Sigmoid colon (tissue), 7 donors: ENCODE measurements around the gene CRTAC1. TPM values are rescaled to one million over a fixed set of nuclear protein-coding genes. Genes with fewer than 3 reads are reported as not detected.

ENCODE experiments used
- DNase-seq: peaks from one replicate; pipeline ENCODE4 v3.0.0-alpha.2; 2019
- H3K27ac ChIP-seq, 4 donors: fragments of 200-600 bp; sonication (generic); one replicate each; pipeline ENCODE4 v1.5.1; 2016 to 2019; ENCODE audit warnings: mild to moderate bottlenecking in 1 of 4
- H3K27me3 ChIP-seq, 3 donors: fragments of 200-600 bp; sonication (generic); one replicate each; pipeline ENCODE4 v1.5.1; 2019; ENCODE audit warnings: mild to moderate bottlenecking in 1 of 3
- H3K36me3 ChIP-seq, 4 donors: fragments of 200-600 bp; sonication (generic); one replicate each; pipeline ENCODE4 v1.5.1; 2016 to 2019
- H3K4me1 ChIP-seq, 4 donors: fragments of 200-600 bp; sonication (generic); one replicate each; pipeline ENCODE4 v1.5.1; 2017 to 2019
- H3K4me3 ChIP-seq, 4 donors: fragments of 200-600 bp; sonication (generic); one replicate each; pipeline ENCODE4 v1.5.1; 2017 to 2019; ENCODE audit warnings: mild to moderate bottlenecking in 2 of 4, moderate library complexity in 1 of 4
- H3K9me3 ChIP-seq, 4 donors: fragments of 200-600 bp in 3 of 4; sonication (generic) in 3 of 4; one replicate each; pipeline versions ENCODE4 v1.5.1 to v1.6.1; 2013 to 2019
- EP300 ChIP-seq, 4 donors: sonication (generic); formaldehyde crosslinking; IDR thresholded peaks; one replicate each; pipeline ENCODE4 v1.6.1; 2017; ENCODE audit warnings: antibody characterized with exemption in 4 of 4
- POLR2A ChIP-seq, 2 donors: fragments of 450-650 bp; IDR thresholded peaks; one replicate each; pipeline ENCODE4 v1.6.1; 2016; ENCODE audit warnings: antibody characterized with exemption in 2 of 2, mild to moderate bottlenecking in 2 of 2, moderate library complexity in 2 of 2
- POLR2AphosphoS5 ChIP-seq, 4 donors: sonication (generic); formaldehyde crosslinking; IDR thresholded peaks; one replicate each; pipeline ENCODE4 v1.6.1; 2017; ENCODE audit warnings: antibody characterized with exemption in 4 of 4
- WGBS, 2 donors: extraction: QIAGEN DNeasy Blood & Tissue Kit; methylation state at CpG; one replicate each; pipeline ENCODE4 v1.1.7; 2013; 5-methylcytosine and 5-hydroxymethylcytosine counted together
- intact Hi-C: fragments of 100-400 bp; cut with DNase I; formaldehyde crosslinking; loops from one replicate; pipeline ENCODE4 v1.15.1; 2023
- polyA plus RNA-seq, 3 donors: library from polyadenylated mRNA; stranded (reverse); fragments of 200-250 nt; gene quantifications; one replicate each; pipeline ENCODE4 v1.2.3, GENCODE V29; 2013
- total RNA-seq, 4 donors: library from RNA; depleted of rRNA; stranded (reverse); fragments of >200 nt; gene quantifications; one replicate each; pipeline ENCODE4 v1.1.0, GENCODE V29; 2016
- TF ChIP-seq, protein P1 (sequence below), 4 experiments: fragments of 450-650 bp in 3 of 4; fragments of 200-600 bp in 1 of 4; IDR thresholded peaks; one replicate each; pipeline ENCODE4 v1.5.1; 2016 to 2019; ENCODE audit warnings: antibody characterized with exemption in 4 of 4, mild to moderate bottlenecking in 3 of 4, moderate library complexity in 2 of 4
- donor health status: healthy with polysubstance abuse.
- donor health status: Bipolar disorder and iron deficiency.
- donor health status: healthy.

Gene CRTAC1
- total and polyA plus RNA-seq, 7 donors: 1.2 to 6.4 (median 2.6) TPM; not detected in 1

DNA sequence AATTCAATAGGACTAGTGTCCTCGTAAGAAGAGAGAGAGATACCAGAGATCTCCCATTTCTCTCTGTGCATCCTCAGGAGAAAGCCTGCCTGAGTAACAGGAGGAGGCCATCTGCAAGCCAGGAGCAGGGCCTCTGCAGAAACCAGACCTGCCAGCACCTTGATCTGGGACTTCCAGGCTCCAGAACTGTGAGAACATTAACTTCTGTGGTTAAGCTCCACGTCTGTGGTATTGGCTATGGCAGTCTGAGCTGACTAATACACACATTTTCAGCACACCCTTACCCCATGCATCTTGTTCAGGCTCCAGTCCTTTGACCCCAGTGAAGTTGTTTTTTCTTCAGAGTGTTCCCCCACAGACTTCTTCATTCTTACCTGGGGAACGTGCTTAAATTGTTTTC, 3.1 kb upstream of the CRTAC1 start:
- 40 to 50% methylated on average over 3 of the region's 3 CpGs for WGBS, 2 donors
- H3K4me1 ChIP-seq: peaks cover 0 to 25% (median 23%) of the 10 kb centered on the region in 4 donors
- no peak for TF ChIP-seq POLR2A (IDR thresholded peaks at IDR 0.05)
- no peak for TF ChIP-seq EP300 (IDR thresholded peaks at IDR 0.05)
- TF ChIP-seq POLR2AphosphoS5 (IDR thresholded peaks at IDR 0.05): no peak
- TF ChIP-seq, protein P1, sequence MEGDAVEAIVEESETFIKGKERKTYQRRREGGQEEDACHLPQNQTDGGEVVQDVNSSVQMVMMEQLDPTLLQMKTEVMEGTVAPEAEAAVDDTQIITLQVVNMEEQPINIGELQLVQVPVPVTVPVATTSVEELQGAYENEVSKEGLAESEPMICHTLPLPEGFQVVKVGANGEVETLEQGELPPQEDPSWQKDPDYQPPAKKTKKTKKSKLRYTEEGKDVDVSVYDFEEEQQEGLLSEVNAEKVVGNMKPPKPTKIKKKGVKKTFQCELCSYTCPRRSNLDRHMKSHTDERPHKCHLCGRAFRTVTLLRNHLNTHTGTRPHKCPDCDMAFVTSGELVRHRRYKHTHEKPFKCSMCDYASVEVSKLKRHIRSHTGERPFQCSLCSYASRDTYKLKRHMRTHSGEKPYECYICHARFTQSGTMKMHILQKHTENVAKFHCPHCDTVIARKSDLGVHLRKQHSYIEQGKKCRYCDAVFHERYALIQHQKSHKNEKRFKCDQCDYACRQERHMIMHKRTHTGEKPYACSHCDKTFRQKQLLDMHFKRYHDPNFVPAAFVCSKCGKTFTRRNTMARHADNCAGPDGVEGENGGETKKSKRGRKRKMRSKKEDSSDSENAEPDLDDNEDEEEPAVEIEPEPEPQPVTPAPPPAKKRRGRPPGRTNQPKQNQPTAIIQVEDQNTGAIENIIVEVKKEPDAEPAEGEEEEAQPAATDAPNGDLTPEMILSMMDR (IDR thresholded peaks at IDR 0.05): no peak
- no peak overlapping the region for H3K27ac ChIP-seq
- peaks cover 16 to 69% (median 51%) of the 10 kb centered on the region in 3 donors for H3K27me3 ChIP-seq
- H3K36me3 ChIP-seq: no peaks in the 10 kb centered on the region
- H3K4me3 ChIP-seq: no peak overlapping the region
- intact Hi-C loops: no loop called here
- H3K9me3 ChIP-seq: no peaks in the 10 kb centered on the region
- no peak for DNase-seq

DNA sequence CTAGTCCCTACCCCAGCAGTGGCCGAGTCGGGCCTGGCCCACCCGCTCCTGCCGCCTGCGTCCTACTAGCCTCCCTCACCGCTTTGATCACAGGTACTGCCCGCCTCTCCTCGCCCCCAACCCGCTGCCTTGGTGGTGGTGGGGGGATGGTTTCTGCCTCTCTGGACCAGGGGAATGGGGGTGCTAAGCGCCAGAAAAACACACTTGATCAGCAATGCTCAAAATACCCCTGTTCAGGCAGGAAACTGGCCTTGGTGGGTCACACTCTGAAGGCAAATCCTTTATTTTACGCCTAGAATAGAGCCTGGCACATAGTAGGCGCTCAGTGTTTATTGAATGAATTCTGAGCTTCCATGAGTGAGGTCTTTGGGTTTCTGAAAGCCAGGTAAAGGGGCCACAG, 1.0 kb upstream of the CRTAC1 start:
- H3K4me3 ChIP-seq: peak overlapping the region in 3 of 4 donors; percentile 35 to 54 (median 51)
- peaks cover 0 to 25% (median 23%) of the 10 kb centered on the region in 4 donors for H3K4me1 ChIP-seq
- intact Hi-C loops: no loop called here
- WGBS, 2 donors: 21 to 34% methylated on average over 12 of the region's 12 CpGs
- no peaks in the 10 kb centered on the region for H3K9me3 ChIP-seq
- H3K27me3 ChIP-seq: peaks cover 13 to 69% (median 49%) of the 10 kb centered on the region in 3 donors
- TF ChIP-seq POLR2A (IDR thresholded peaks at IDR 0.05) (no peak), POLR2AphosphoS5 (IDR thresholded peaks at IDR 0.05) (no peak)
- TF ChIP-seq, protein P1 (IDR thresholded peaks at IDR 0.05): no peak
- no peaks in the 10 kb centered on the region for H3K36me3 ChIP-seq
- H3K27ac ChIP-seq: no peak overlapping the region
- no peak for DNase-seq

DNA sequence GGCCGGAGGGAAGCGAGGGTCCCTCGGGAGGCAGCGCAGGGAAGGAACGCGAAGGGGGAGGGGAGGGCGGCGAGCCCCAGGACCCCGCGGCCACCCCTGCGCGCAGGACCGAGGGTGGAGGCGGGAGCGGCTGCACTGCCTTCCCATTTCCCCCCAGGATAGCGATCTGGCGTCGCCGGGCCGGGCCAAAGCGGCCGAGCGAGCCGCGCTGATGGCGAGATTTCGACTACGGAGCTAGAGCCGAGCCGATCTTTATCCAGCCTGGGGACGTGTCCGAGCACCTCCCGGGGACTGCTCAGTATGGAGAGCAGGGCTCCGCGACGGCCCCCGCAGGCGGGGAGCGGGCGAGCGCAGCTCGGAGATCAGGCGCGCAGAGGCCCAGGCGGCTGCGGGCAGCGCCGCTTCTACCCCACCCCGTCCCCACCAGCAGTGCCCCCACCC, 590 bp upstream of the CRTAC1 start:
- no peaks in the 10 kb centered on the region for H3K36me3 ChIP-seq
- H3K4me3 ChIP-seq: peak overlapping the region; percentile 35 to 54 (median 46)
- H3K27me3 ChIP-seq: peaks cover 13 to 69% (median 49%) of the 10 kb centered on the region in 3 donors
- TF ChIP-seq POLR2AphosphoS5 (IDR thresholded peaks at IDR 0.05): no peak
- no peak for TF ChIP-seq EP300 (IDR thresholded peaks at IDR 0.05)
- TF ChIP-seq, protein P1 (IDR thresholded peaks at IDR 0.05): no peak
- no peak for TF ChIP-seq POLR2A (IDR thresholded peaks at IDR 0.05)
- H3K27ac ChIP-seq: peak overlapping the region in 1 of 4 donors; percentile 16
- DNase-seq: no peak
- intact Hi-C loops: no loop called here
- WGBS, 2 donors: 3 to 5% methylated on average over 49 of the region's 49 CpGs
- H3K4me1 ChIP-seq: peaks cover 0 to 25% (median 23%) of the 10 kb centered on the region in 4 donors
- no peaks in the 10 kb centered on the region for H3K9me3 ChIP-seq

- Histone ChIP-seq H3K9me3 (no peaks in the 10 kb centered on the region), H3K4me3 (peak overlapping the region; percentile 24 to 54 (median 46)), H3K4me1 (peaks cover 0 to 25% (median 23%) of the 10 kb centered on the region in 4 donors), H3K36me3 (no peaks in the 10 kb centered on the region), H3K27ac (no peak overlapping the region), H3K27me3 (peaks cover 17 to 72% (median 50%) of the 10 kb centered on the region in 3 donors)
- WGBS, 2 donors: 4 to 9% methylated on average over 44 of the region's 44 CpGs
- intact Hi-C loops: no loop called here
- DNase-seq: no peak
- TF ChIP-seq POLR2AphosphoS5 (IDR thresholded peaks at IDR 0.05) (no peak), POLR2A (IDR thresholded peaks at IDR 0.05) (no peak), EP300 (IDR thresholded peaks at IDR 0.05) (no peak)
- TF ChIP-seq, protein P1 (IDR thresholded peaks at IDR 0.05): no peak
Observed at GRCh38 chr10:98029149-98030092, 1.0 kb downstream of the CRTAC1 start.
